MG63 (cell line): ENCODE data around the gene OBSCN. TPM values are rescaled to one million over a fixed set of nuclear protein-coding genes. Genes with fewer than 3 reads are reported as not detected.

Experiments used
- DNase-seq: peaks from one replicate; pipeline ENCODE4 v3.0.0-alpha.2; 2020
- H3K27me3 ChIP-seq: fragments of 250-450 bp; sonication (Bioruptor Pico); 2 replicates; pipeline ENCODE4 v1.5.1; 2020; ENCODE audit warnings: mild to moderate bottlenecking, moderate library complexity
- H3K36me3 ChIP-seq: fragments of 250-450 bp; sonication (Bioruptor Pico); 2 replicates; pipeline ENCODE4 v1.5.1; 2020; ENCODE audit warnings: mild to moderate bottlenecking, moderate library complexity
- H3K4me3 ChIP-seq: fragments of 250-450 bp; sonication (Bioruptor Pico); 2 replicates; pipeline ENCODE4 v1.5.1; 2020; ENCODE audit warnings: mild to moderate bottlenecking, moderate library complexity
- H3K9me3 ChIP-seq: fragments of 250-450 bp; sonication (Bioruptor Pico); 2 replicates; pipeline ENCODE4 v1.5.1; 2020; ENCODE audit warnings: mild to moderate bottlenecking, moderate library complexity
- total RNA-seq: library from RNA; depleted of rRNA; stranded (reverse); fragments of >200 nt; shearing (Covaris generic); gene quantifications from 2 replicates; pipeline ENCODE4 v1.2.3, GENCODE V29; 2014; ENCODE audit warnings: low replicate concordance

Gene OBSCN
- total RNA-seq, 1 experiment from 2014 or later = 2.8 TPM

GRCh38 chr1:228367798-228368791 is 160.3 kb downstream of the OBSCN start:
- Histone ChIP-seq H3K4me3 (no peak overlapping the region), H3K27me3 (no peaks in the 10 kb centered on the region), H3K9me3 (no peaks in the 10 kb centered on the region), H3K36me3 (no peaks in the 10 kb centered on the region)
- DNase-seq = no peak

- DNase-seq = no peak
- no peaks in the 10 kb centered on the region for H3K36me3 ChIP-seq
- H3K9me3 ChIP-seq = no peaks in the 10 kb centered on the region
- H3K27me3 ChIP-seq = no peaks in the 10 kb centered on the region
- H3K4me3 ChIP-seq = no peak overlapping the region
Observed at GRCh38 chr1:228368801-228369607, 161.2 kb downstream of the OBSCN start.

- DNase-seq = no peak
- no peak overlapping the region for H3K4me3 ChIP-seq
- H3K27me3 ChIP-seq = no peaks in the 10 kb centered on the region
- H3K36me3 ChIP-seq = no peaks in the 10 kb centered on the region
- no peaks in the 10 kb centered on the region for H3K9me3 ChIP-seq
Observed at GRCh38 chr1:228369608-228370438, 162.0 kb downstream of the OBSCN start.

GRCh38 chr1:228370439-228370940 is 162.6 kb downstream of the OBSCN start:
- no peaks in the 10 kb centered on the region for H3K27me3 ChIP-seq
- no peaks in the 10 kb centered on the region for H3K36me3 ChIP-seq
- no peak overlapping the region for H3K4me3 ChIP-seq
- no peak for DNase-seq
- no peaks in the 10 kb centered on the region for H3K9me3 ChIP-seq

- no peak overlapping the region for H3K4me3 ChIP-seq
- DNase-seq = no peak
- no peaks in the 10 kb centered on the region for H3K27me3 ChIP-seq
Observed at GRCh38 chr1:228370941-228371740, 163.3 kb downstream of the OBSCN start.

GRCh38 chr1:228371741-228372182 is 163.9 kb downstream of the OBSCN start:
- Histone ChIP-seq H3K4me3 (no peak overlapping the region), H3K27me3 (no peaks in the 10 kb centered on the region), H3K9me3 (no peaks in the 10 kb centered on the region), H3K36me3 (no peaks in the 10 kb centered on the region)
- no peak for DNase-seq

More at GRCh38 chr1:228370941-228371740, 163.3 kb downstream of the OBSCN start:
- Histone ChIP-seq H3K9me3 (no peaks in the 10 kb centered on the region), H3K36me3 (no peaks in the 10 kb centered on the region)

GRCh38 chr1:228372183-228373003 is 164.5 kb downstream of the OBSCN start:
- no peak for DNase-seq
- Histone ChIP-seq H3K4me3 (no peak overlapping the region), H3K9me3 (no peaks in the 10 kb centered on the region)

GRCh38 chr1:228373004-228373680 is 165.3 kb downstream of the OBSCN start:
- DNase-seq = no peak

More at GRCh38 chr1:228372183-228373003, 164.5 kb downstream of the OBSCN start:
- Histone ChIP-seq H3K27me3 (no peaks in the 10 kb centered on the region), H3K36me3 (no peaks in the 10 kb centered on the region)

GRCh38 chr1:228373681-228374571 is 166.1 kb downstream of the OBSCN start:
- no peak overlapping the region for H3K4me3 ChIP-seq
- no peaks in the 10 kb centered on the region for H3K36me3 ChIP-seq
- H3K27me3 ChIP-seq = no peaks in the 10 kb centered on the region
- H3K9me3 ChIP-seq = no peaks in the 10 kb centered on the region
- DNase-seq = no peak

More at GRCh38 chr1:228373004-228373680, 165.3 kb downstream of the OBSCN start:
- Histone ChIP-seq H3K4me3 (no peak overlapping the region), H3K9me3 (no peaks in the 10 kb centered on the region), H3K36me3 (no peaks in the 10 kb centered on the region), H3K27me3 (no peaks in the 10 kb centered on the region)

GRCh38 chr1:228374711-228375577 is 167.1 kb downstream of the OBSCN start:
- peak; percentile 95 for DNase-seq
- Histone ChIP-seq H3K4me3 (no peak overlapping the region), H3K27me3 (no peaks in the 10 kb centered on the region), H3K9me3 (no peaks in the 10 kb centered on the region), H3K36me3 (no peaks in the 10 kb centered on the region)

GRCh38 chr1:228375578-228376261 is 167.9 kb downstream of the OBSCN start:
- Histone ChIP-seq H3K4me3 (no peak overlapping the region), H3K27me3 (no peaks in the 10 kb centered on the region), H3K36me3 (no peaks in the 10 kb centered on the region), H3K9me3 (no peaks in the 10 kb centered on the region)
- no peak for DNase-seq

GRCh38 chr1:228376262-228376628 is 168.4 kb downstream of the OBSCN start:
- Histone ChIP-seq H3K4me3 (no peak overlapping the region), H3K27me3 (no peaks in the 10 kb centered on the region), H3K36me3 (no peaks in the 10 kb centered on the region), H3K9me3 (no peaks in the 10 kb centered on the region)
- no peak for DNase-seq
